DND-41 (cell line): ENCODE results near the gene ARNT2.

Experiments
- ATAC-seq: fragments of 200-7000 bp; cut with Tn5 transposase; 3 replicates; pipeline ENCODE4 v1.9.1; 2021; ENCODE audit warnings: low read depth; ENCODE audit not compliant: insufficient read depth
- DNase-seq: peaks from one replicate; pipeline ENCODE4 v3.0.0-alpha.2; 2020
- H2AFZ ChIP-seq: 2 replicates; pipeline ENCODE4 v1.6.0; 2012; ENCODE audit warnings: low read depth, low read length
- H3K27ac ChIP-seq: 2 replicates; pipeline ENCODE4 v1.5.1; 2012; ENCODE audit warnings: low read length, inconsistent platforms
- H3K27me3 ChIP-seq: fragments of 200-600 bp; sonication (generic); 2 replicates; pipeline ENCODE4 v1.6.0; 2012; ENCODE audit warnings: low read length, mild to moderate bottlenecking, inconsistent platforms; ENCODE audit not compliant: insufficient read depth, poor library complexity
- H3K36me3 ChIP-seq: 2 replicates; pipeline ENCODE4 v1.5.1; 2012; ENCODE audit warnings: low read length, inconsistent platforms; ENCODE audit not compliant: insufficient read depth
- H3K4me1 ChIP-seq: 2 replicates; pipeline ENCODE4 v1.5.1; 2012; ENCODE audit warnings: mild to moderate bottlenecking, low read length; ENCODE audit not compliant: insufficient read depth
- H3K4me2 ChIP-seq: 2 replicates; pipeline ENCODE4 v1.6.0; 2012; ENCODE audit warnings: mild to moderate bottlenecking, moderate library complexity, low read length, inconsistent platforms; ENCODE audit not compliant: insufficient read depth
- H3K4me3 ChIP-seq, 2 experiments: fragments of 200-600 bp in 1 of 2; shearing (Covaris generic) in 1 of 2; 2 replicates each; pipeline ENCODE4 v1.5.1; 2012 to 2016; ENCODE audit warnings: inconsistent platforms in 2 of 2, low read length in 2 of 2, mild to moderate bottlenecking in 2 of 2, low read depth in 1 of 2, moderate library complexity in 1 of 2
- H3K79me2 ChIP-seq: 2 replicates; pipeline ENCODE4 v1.6.0; 2012; ENCODE audit warnings: low read length, inconsistent platforms; ENCODE audit not compliant: insufficient read depth
- H3K9ac ChIP-seq: 2 replicates; pipeline ENCODE4 v1.6.0; 2012; ENCODE audit warnings: low read depth, mild to moderate bottlenecking, inconsistent platforms, low read length, moderate library complexity
- H3K9me3 ChIP-seq: 2 replicates; pipeline ENCODE4 v1.5.1; 2012; ENCODE audit warnings: low read length, moderate library complexity, mild to moderate bottlenecking, inconsistent platforms; ENCODE audit not compliant: insufficient read depth, severe bottlenecking
- H4K20me1 ChIP-seq: 2 replicates; pipeline ENCODE4 v1.6.0; 2012; ENCODE audit warnings: low read length; ENCODE audit not compliant: insufficient read depth
- EZH2 ChIP-seq: IDR thresholded peaks from 3 replicates; pipeline ENCODE4 v1.6.1; 2012; ENCODE audit warnings: borderline replicate concordance, low read depth, mild to moderate bottlenecking, moderate library complexity, low read length, inconsistent platforms; ENCODE audit not compliant: severe bottlenecking
- TF ChIP-seq, protein P1 (sequence below): IDR thresholded peaks from 2 replicates; pipeline ENCODE4 v1.5.1; 2012; ENCODE audit warnings: borderline replicate concordance, low read length, moderate library complexity, mild to moderate bottlenecking; ENCODE audit not compliant: poor library complexity, severe bottlenecking; ENCODE audit errors: extremely low read depth

The ARNT2 gene

DNA sequence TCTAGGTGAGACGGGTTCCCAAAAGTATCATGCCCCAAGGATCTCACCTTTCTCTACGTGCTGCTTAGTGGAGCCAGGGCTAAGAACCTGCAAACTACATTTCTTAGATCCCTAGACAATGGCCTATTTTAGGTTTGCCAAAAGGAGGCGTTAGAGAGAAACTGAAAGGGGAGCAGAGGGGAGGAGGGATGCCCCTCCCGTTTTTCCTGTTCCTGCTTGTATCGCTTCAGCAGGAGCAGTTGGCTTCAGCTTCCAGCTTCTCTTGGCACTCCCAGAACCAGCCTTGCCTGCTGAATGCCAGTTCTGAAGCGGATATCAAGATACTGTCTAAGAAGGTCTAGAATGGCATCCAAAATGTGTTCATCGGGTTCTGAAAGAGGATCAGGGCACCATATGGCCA is 232.5 kb downstream of the ARNT2 start:
- Histone ChIP-seq H3K9ac (no peak overlapping the region), H3K4me3 (no peak overlapping the region), H4K20me1 (no peaks in the 10 kb centered on the region), H3K4me2 (no peak overlapping the region), H3K27me3 (peaks cover 3% of the 10 kb centered on the region), H2AFZ (no peak overlapping the region), H3K9me3 (no peaks in the 10 kb centered on the region), H3K4me1 (no peaks in the 10 kb centered on the region), H3K27ac (no peak overlapping the region), H3K36me3 (no peaks in the 10 kb centered on the region), H3K79me2 (no peaks in the 10 kb centered on the region)
- no peak for TF ChIP-seq EZH2
- TF ChIP-seq, protein P1, sequence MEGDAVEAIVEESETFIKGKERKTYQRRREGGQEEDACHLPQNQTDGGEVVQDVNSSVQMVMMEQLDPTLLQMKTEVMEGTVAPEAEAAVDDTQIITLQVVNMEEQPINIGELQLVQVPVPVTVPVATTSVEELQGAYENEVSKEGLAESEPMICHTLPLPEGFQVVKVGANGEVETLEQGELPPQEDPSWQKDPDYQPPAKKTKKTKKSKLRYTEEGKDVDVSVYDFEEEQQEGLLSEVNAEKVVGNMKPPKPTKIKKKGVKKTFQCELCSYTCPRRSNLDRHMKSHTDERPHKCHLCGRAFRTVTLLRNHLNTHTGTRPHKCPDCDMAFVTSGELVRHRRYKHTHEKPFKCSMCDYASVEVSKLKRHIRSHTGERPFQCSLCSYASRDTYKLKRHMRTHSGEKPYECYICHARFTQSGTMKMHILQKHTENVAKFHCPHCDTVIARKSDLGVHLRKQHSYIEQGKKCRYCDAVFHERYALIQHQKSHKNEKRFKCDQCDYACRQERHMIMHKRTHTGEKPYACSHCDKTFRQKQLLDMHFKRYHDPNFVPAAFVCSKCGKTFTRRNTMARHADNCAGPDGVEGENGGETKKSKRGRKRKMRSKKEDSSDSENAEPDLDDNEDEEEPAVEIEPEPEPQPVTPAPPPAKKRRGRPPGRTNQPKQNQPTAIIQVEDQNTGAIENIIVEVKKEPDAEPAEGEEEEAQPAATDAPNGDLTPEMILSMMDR = no peak
- ATAC-seq (no peak), DNase-seq (no peak)

DNA sequence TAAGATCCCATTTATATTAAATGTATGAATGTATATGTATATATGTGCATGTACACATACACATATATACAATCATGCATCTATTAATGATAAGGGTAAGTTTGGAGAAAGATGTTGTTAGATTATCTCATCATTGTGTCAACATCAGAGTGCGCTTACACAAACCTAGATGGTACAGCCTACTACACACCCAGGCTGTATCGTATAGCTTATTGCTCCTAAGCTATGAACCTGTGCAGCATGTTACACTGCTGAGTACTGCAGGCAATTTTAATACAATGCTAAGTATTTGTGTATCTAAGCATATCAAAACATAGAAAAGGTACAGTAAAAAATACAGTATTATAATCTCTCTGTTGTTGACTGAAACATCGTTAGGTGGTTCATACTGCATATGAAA is 233.6 kb downstream of the ARNT2 start:
- Histone ChIP-seq H3K4me3 (no peak overlapping the region), H3K79me2 (no peaks in the 10 kb centered on the region), H3K27me3 (peaks cover 3% of the 10 kb centered on the region), H3K9me3 (no peaks in the 10 kb centered on the region), H3K4me1 (no peaks in the 10 kb centered on the region), H2AFZ (no peak overlapping the region), H3K9ac (no peak overlapping the region), H4K20me1 (no peaks in the 10 kb centered on the region), H3K27ac (no peak overlapping the region), H3K36me3 (no peaks in the 10 kb centered on the region), H3K4me2 (no peak overlapping the region)
- ATAC-seq (no peak), DNase-seq (no peak)
- TF ChIP-seq, protein P1 = no peak
- TF ChIP-seq EZH2 = no peak

DNA sequence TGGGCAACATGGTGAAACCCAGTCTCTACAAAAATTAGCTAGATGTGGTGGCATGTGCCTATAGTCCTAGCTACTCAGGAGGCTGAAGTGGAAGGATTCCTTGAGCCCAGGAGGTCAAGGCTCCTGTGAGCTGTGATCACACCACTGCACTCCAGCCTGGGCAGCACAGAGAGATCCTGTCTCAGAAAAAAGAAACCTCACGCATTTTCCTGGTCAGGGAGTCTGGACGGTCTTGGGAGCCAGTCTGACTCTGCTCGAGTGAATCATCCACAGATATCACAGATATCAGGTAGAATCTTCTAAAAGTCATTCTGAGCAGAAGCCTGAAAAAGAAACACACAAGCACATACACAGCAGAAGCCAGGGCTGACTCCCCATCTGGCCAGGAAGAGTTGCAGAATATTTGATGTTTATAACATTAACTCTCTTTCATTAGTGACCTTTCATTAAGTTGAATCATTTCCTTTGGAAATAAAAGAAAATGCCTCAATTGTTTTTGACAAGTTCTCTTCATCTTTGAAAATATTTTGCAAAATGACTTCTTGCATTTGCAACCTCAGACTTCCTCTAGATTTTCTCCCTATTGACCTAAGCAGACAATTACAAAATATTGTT is 234.5 kb downstream of the ARNT2 start:
- H2AFZ ChIP-seq = no peak overlapping the region
- no peak for TF ChIP-seq EZH2
- TF ChIP-seq, protein P1 = no peak
- ATAC-seq = no peak

More for the DNA sequence above, 234.5 kb downstream of the ARNT2 start:
- Histone ChIP-seq H3K79me2 (no peaks in the 10 kb centered on the region), H4K20me1 (no peaks in the 10 kb centered on the region), H3K9me3 (no peaks in the 10 kb centered on the region), H3K36me3 (no peaks in the 10 kb centered on the region), H3K4me2 (no peak overlapping the region), H3K4me3 (no peak overlapping the region), H3K27ac (no peak overlapping the region), H3K27me3 (peaks cover 2% of the 10 kb centered on the region), H3K4me1 (no peaks in the 10 kb centered on the region), H3K9ac (no peak overlapping the region)
- DNase-seq = no peak
